ENCODE measurements around the gene DDX39A.

DDX39A gene

GRCh38 chr19:14443632-14444216 lies 24.6 kb upstream of the DDX39A start:
- H3K27me3 ChIP-seq, result no peaks in the 10 kb centered on the region
- no peak overlapping the region for H3K4me3 ChIP-seq (ENCODE audit: low read depth in 1 of 2, low read length in 1 of 2)
- peaks cover 75% of the 10 kb centered on the region for H3K36me3 ChIP-seq
- H3K27ac ChIP-seq, result no peak overlapping the region
- no peak for TF ChIP-seq CTCF (IDR thresholded peaks at IDR 0.05)
- no peaks in the 10 kb centered on the region for H3K9me3 ChIP-seq
- H3K4me1 ChIP-seq (ENCODE audit: control insufficient read depth in 1 of 2, insufficient read depth in 1 of 2, low read depth in 1 of 2, low read length in 1 of 2), result peaks cover 28 to 31% of the 10 kb centered on the region in 2 experiments

GRCh38 chr19:14442891-14443631 lies 23.9 kb upstream of the DDX39A start:
- Histone ChIP-seq H3K9me3 (no peaks in the 10 kb centered on the region), H3K27ac (no peak overlapping the region), H3K36me3 (peaks cover 69% of the 10 kb centered on the region), H3K4me1 (ENCODE audit: control insufficient read depth in 1 of 2, insufficient read depth in 1 of 2, low read depth in 1 of 2, low read length in 1 of 2) (peaks cover 34 to 38% of the 10 kb centered on the region in 2 experiments), H3K27me3 (no peaks in the 10 kb centered on the region), H3K4me3 (ENCODE audit: low read depth in 1 of 2, low read length in 1 of 2) (no peak overlapping the region)
- TF ChIP-seq CTCF (IDR thresholded peaks at IDR 0.05), result no peak

GRCh38 chr19:14441041-14441938 lies 22.1 kb upstream of the DDX39A start:
- H3K4me3 ChIP-seq (ENCODE audit: low read depth in 1 of 2, low read length in 1 of 2), result peak overlapping the region; percentile 78 to 83
- no peaks in the 10 kb centered on the region for H3K9me3 ChIP-seq
- peaks cover 48 to 56% of the 10 kb centered on the region in 2 experiments for H3K4me1 ChIP-seq (ENCODE audit: control insufficient read depth in 1 of 2, insufficient read depth in 1 of 2, low read depth in 1 of 2, low read length in 1 of 2)
- TF ChIP-seq CTCF (IDR thresholded peaks at IDR 0.05), result no peak
- no peaks in the 10 kb centered on the region for H3K27me3 ChIP-seq
- H3K27ac ChIP-seq, result peak overlapping the region; percentile 87
- peaks cover 51% of the 10 kb centered on the region for H3K36me3 ChIP-seq

GRCh38 chr19:14440049-14440448 lies 20.9 kb upstream of the DDX39A start:
- H3K27ac ChIP-seq, result peak overlapping the region; percentile 87
- H3K4me1 ChIP-seq (ENCODE audit: control insufficient read depth in 1 of 2, insufficient read depth in 1 of 2, low read depth in 1 of 2, low read length in 1 of 2), result peaks cover 52 to 64% of the 10 kb centered on the region in 2 experiments
- TF ChIP-seq CTCF (IDR thresholded peaks at IDR 0.05), result peak; percentile 35
- H3K36me3 ChIP-seq, result peaks cover 38% of the 10 kb centered on the region
- H3K4me3 ChIP-seq (ENCODE audit: low read depth in 1 of 2, low read length in 1 of 2), result peak overlapping the region; percentile 78 to 83
- no peaks in the 10 kb centered on the region for H3K9me3 ChIP-seq
- no peaks in the 10 kb centered on the region for H3K27me3 ChIP-seq

- peaks cover 62 to 74% of the 10 kb centered on the region in 2 experiments for H3K4me1 ChIP-seq (ENCODE audit: control insufficient read depth in 1 of 2, insufficient read depth in 1 of 2, low read depth in 1 of 2, low read length in 1 of 2)
- H3K27ac ChIP-seq, result peak overlapping the region; percentile 87
- peaks cover 28% of the 10 kb centered on the region for H3K36me3 ChIP-seq
- H3K9me3 ChIP-seq, result no peaks in the 10 kb centered on the region
- no peak for TF ChIP-seq CTCF (IDR thresholded peaks at IDR 0.05)
- H3K4me3 ChIP-seq (ENCODE audit: low read depth in 1 of 2, low read length in 1 of 2), result peak overlapping the region; percentile 5 to 17
- no peaks in the 10 kb centered on the region for H3K27me3 ChIP-seq
These were observed 19.9 kb upstream of the DDX39A start for GRCh38 chr19:14439014-14439413.
